Gastroesophageal sphincter (tissue), 4 donors: ENCODE results near the gene ZNF280C. TPM values are rescaled to one million over a fixed set of nuclear protein-coding genes. Genes with fewer than 3 reads are reported as not detected.
"Not testable (repeated sequence)": the region's sequence is repeated elsewhere in the genome, so short reads cannot be mapped to it uniquely, and the experiment has no call there.

Experiments
- ATAC-seq: fragments of 150-250 bp; one replicate; pipeline ENCODE4 v1.9.1; 2016; ENCODE audit warnings: mild to moderate bottlenecking, moderate library complexity
- H3K27ac ChIP-seq, 4 donors: fragments of 200-600 bp; sonication (generic) in 3 of 4; 1 replicate in 3 of 4; 2 replicates in 1 of 4; pipeline ENCODE4 v1.5.1; 2016 to 2019
- H3K27me3 ChIP-seq: fragments of 200-600 bp; sonication (generic); one replicate; pipeline ENCODE4 v1.5.1; 2019
- H3K36me3 ChIP-seq, 2 donors: fragments of 200-600 bp; sonication (generic); one replicate each; pipeline ENCODE4 v1.5.1; 2019; ENCODE audit warnings: control low read depth in 1 of 2
- H3K4me1 ChIP-seq, 3 donors: fragments of 200-600 bp; sonication (generic); 1 replicate in 2 of 3; 2 replicates in 1 of 3; pipeline ENCODE4 v1.5.1; 2016 to 2019; ENCODE audit warnings: control low read depth in 2 of 3
- H3K4me3 ChIP-seq, 2 donors: fragments of 200-600 bp; sonication (generic); one replicate each; pipeline ENCODE4 v1.5.1; 2019; ENCODE audit warnings: mild to moderate bottlenecking in 1 of 2, moderate library complexity in 1 of 2
- H3K9me3 ChIP-seq, 3 donors: fragments of 200-600 bp; sonication (generic); one replicate each; pipeline ENCODE4 v1.5.1; 2017 to 2019; ENCODE audit warnings: control low read depth in 2 of 3
- CTCF ChIP-seq, 4 experiments: fragments of 200-600 bp in 2 of 4; fragments of 450-650 bp in 2 of 4; sonication (generic) in 1 of 4; IDR thresholded peaks; one replicate each; pipeline ENCODE4 v1.5.1; 2017 to 2019; ENCODE audit warnings: antibody characterized with exemption in 4 of 4, mild to moderate bottlenecking in 2 of 4, moderate library complexity in 2 of 4
- EP300 ChIP-seq: sonication (generic); formaldehyde crosslinking; IDR thresholded peaks from one replicate; pipeline ENCODE4 v1.6.1; 2017; ENCODE audit warnings: antibody characterized with exemption, mild to moderate bottlenecking
- POLR2A ChIP-seq, 2 donors: fragments of 450-650 bp; IDR thresholded peaks; one replicate each; pipeline ENCODE4 v1.6.1; 2017; ENCODE audit warnings: antibody characterized with exemption in 2 of 2, mild to moderate bottlenecking in 2 of 2, moderate library complexity in 1 of 2
- POLR2AphosphoS5 ChIP-seq: sonication (generic); formaldehyde crosslinking; IDR thresholded peaks from one replicate; pipeline ENCODE4 v1.6.1; 2017; ENCODE audit warnings: antibody characterized with exemption
- WGBS, 2 donors: methylation state at CpG; one replicate each; pipeline ENCODE4 v1.1.5; 2018; ENCODE audit warnings: low coverage in 1 of 2; 5-methylcytosine and 5-hydroxymethylcytosine counted together
- total RNA-seq, 4 donors: library from RNA; depleted of rRNA; stranded (reverse); fragments of >200 nt; gene quantifications; one replicate each; pipeline ENCODE4 v1.1.0, GENCODE V29; 2016

Gene ZNF280C
- total RNA-seq, 4 donors from 2014 or later, result 2.7 to 4.6 (median 3.8) TPM

- Histone ChIP-seq H3K36me3 (peaks cover 0 to 14% of the 10 kb centered on the region in 2 donors), H3K27ac (no peak overlapping the region), H3K9me3 (no peaks in the 10 kb centered on the region), H3K4me3 (no peak overlapping the region), H3K4me1 (no peaks in the 10 kb centered on the region), H3K27me3 (no peaks in the 10 kb centered on the region)
- no peak for ATAC-seq
- WGBS, 2 donors, result 95 to 100% methylated on average over 1 to 4 of the region's 6 CpGs
- TF ChIP-seq POLR2A (IDR thresholded peaks at IDR 0.05), result no peak
- TF ChIP-seq EP300, result no peak
- TF ChIP-seq CTCF (IDR thresholded peaks at IDR 0.05), result no peak
- TF ChIP-seq POLR2AphosphoS5, result no peak
These were observed 20.7 kb downstream of the ZNF280C start for GRCh38 chrX:130247996-130248395.

- H3K4me1 ChIP-seq, result no peaks in the 10 kb centered on the region
- no peak overlapping the region for H3K4me3 ChIP-seq
- WGBS, 2 donors, result 78 to 83% methylated on average over 2 of the region's 2 CpGs
- no peaks in the 10 kb centered on the region for H3K9me3 ChIP-seq
- no peak overlapping the region for H3K27ac ChIP-seq
- no peaks in the 10 kb centered on the region for H3K27me3 ChIP-seq
- no peak for ATAC-seq
- peaks cover 0 to 33% of the 10 kb centered on the region in 2 donors for H3K36me3 ChIP-seq
- no peak for TF ChIP-seq POLR2AphosphoS5
- no peak for TF ChIP-seq CTCF (IDR thresholded peaks at IDR 0.05)
- no peak for TF ChIP-seq EP300
- TF ChIP-seq POLR2A (IDR thresholded peaks at IDR 0.05), result no peak
These were observed 22.6 kb downstream of the ZNF280C start for GRCh38 chrX:130246084-130246483.

GRCh38 chrX:130245441-130245840, 23.3 kb downstream of the ZNF280C start:
- H3K36me3 ChIP-seq, result peaks cover 0 to 35% of the 10 kb centered on the region in 2 donors
- TF ChIP-seq EP300 (no peak), POLR2AphosphoS5 (no peak), POLR2A (IDR thresholded peaks at IDR 0.05) (no peak), CTCF (IDR thresholded peaks at IDR 0.05) (no peak)
- ATAC-seq, result no peak
- no peak overlapping the region for H3K4me3 ChIP-seq
- no peaks in the 10 kb centered on the region for H3K9me3 ChIP-seq
- H3K4me1 ChIP-seq, result no peaks in the 10 kb centered on the region
- no peak overlapping the region for H3K27ac ChIP-seq
- H3K27me3 ChIP-seq, result no peaks in the 10 kb centered on the region

GRCh38 chrX:130231184-130231583, 37.5 kb downstream of the ZNF280C start:
- not testable (repeated sequence) for H3K27ac ChIP-seq, H3K27me3 ChIP-seq, H3K4me1 ChIP-seq, ATAC-seq, H3K4me3 ChIP-seq, H3K9me3 ChIP-seq
- 79% methylated on average over 2 of the region's 4 CpGs; no CpG with 5 or more reads in 1 of the 2 donors for WGBS, 2 donors
- peaks cover 0 to 33% of the 10 kb centered on the region in 2 donors for H3K36me3 ChIP-seq

GRCh38 chrX:130228871-130229270, 39.8 kb downstream of the ZNF280C start:
- Histone ChIP-seq H3K27me3 (no peaks in the 10 kb centered on the region), H3K9me3 (no peaks in the 10 kb centered on the region), H3K36me3 (peaks cover 0 to 23% of the 10 kb centered on the region in 2 donors), H3K4me3 (no peak overlapping the region), H3K27ac (no peak overlapping the region), H3K4me1 (no peaks in the 10 kb centered on the region)
- ATAC-seq, result no peak
- 86 to 94% methylated on average over 1 to 2 of the region's 2 CpGs for WGBS, 2 donors
- no peak for TF ChIP-seq EP300
- no peak for TF ChIP-seq POLR2A (IDR thresholded peaks at IDR 0.05)
- no peak for TF ChIP-seq POLR2AphosphoS5
- no peak for TF ChIP-seq CTCF (IDR thresholded peaks at IDR 0.05)
